NCI-H1694 (cell line): ENCODE measurements around the gene AATK.

Source experiments
- DNase-seq: peaks from one replicate; lab custom pipeline; 2025; lab: John Stamatoyannopoulos, UW

The AATK gene

DNA sequence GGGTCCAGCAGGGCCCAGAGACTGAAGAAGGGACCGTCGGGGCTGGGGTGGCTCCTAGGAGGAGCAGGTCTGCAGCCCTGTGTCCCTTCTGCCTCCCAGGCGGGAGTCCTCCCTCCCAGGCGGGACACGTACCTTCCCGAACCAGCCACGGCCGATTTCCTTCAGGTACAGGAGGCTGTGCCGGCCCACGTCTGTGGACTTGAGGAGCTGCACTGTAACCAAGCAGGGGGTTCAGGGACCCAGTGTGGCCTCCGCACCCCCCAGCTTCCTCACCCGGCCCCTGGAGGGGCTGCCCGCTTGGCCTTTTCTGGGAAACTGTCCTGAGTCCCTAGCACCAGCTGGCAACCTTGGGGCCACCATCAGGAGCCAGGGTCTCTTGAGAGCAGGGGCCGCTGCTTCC lies 37.7 kb downstream of the AATK start:
- no peak for DNase-seq

DNA sequence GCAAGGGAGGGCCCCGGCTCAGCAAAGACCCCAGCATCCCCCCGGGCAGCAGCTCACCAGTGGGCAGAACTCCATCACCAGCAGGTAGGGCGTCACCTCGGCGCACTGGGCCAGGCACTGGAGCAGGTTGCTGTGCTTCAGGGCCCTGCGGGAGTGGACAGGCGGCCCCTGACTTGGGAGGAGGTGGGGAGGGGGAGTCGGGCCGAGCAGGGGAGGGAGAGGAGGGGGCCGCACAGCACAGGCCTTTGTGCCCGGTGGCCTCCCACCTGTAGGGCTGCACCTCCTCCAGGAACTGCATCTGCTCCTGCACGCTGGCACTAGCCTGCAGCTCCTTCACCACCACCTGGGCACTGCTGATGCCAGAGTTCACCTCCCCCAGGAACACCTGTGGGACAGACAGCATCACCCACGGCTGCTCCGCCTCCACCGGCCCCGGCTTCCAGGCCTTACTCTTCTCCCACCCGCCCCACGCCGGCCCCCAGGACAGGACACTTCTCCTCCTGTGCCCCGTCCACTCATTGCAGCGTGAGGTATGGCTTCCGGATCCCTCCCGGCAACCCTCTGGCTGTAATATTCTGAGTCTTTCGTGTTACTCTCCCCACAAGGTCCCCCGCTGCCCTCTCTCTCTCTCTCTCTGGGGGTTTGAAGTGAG lies 38.4 kb downstream of the AATK start:
- DNase-seq: no peak

DNA sequence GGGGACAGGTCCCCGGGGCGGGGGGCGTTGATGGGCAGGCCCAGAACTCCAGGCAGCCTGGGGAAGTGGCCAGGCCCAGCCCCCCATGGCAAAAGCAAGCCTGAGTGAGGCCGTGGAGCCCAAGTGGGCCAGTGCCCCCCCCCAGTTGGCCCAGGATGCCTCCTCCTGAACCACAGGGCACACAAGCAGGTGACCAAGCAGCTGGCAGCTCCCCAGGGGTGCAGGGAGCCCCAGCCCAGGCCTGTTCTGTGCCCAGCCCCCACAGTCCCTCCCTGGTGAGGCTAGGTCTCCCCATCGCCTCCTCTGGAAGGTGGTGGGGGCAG lies 38.9 kb downstream of the AATK start:
- DNase-seq: no peak

DNA sequence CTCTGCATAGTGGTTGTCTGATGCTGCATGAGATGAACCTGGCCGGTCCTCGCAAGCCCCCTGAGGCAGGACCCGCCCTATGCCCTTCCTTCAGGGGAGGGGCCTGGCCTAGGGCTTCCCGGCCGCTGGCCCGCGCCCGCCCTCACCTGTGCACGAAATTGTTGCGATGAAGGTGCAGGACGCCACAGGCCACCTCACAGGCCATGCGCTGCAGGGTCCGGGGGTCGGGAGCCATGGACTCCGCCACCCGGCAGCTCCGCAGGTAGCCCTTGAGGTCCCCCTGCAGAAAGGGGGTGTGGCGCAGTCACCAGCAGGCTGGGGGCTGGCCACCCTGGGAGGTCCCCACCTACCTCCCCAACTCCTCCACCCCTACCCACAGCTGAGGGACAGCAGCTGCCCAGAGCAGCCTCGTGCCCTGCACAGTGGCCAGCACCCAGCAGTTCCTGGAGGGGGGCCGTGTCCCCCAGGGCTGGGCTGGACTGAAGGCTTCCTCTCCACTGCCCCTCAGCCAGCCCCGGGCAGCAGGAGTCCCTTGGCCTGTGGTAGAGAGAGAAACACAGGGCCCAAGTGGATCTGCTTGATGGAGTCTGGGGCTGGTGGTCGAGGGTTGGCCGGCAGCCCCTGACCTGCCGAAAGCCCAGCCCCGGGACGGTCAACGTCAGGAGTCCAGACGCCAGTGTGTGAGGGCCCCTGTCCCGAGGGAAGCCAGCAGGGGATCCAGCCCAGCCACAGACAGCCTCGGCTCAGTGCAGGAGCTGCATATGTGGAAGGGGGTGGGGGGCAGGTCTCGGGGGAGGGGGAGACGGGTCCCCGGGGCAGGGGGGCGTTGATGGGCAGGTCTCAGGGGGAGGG lies 39.5 kb downstream of the AATK start:
- DNase-seq: no peak

DNA sequence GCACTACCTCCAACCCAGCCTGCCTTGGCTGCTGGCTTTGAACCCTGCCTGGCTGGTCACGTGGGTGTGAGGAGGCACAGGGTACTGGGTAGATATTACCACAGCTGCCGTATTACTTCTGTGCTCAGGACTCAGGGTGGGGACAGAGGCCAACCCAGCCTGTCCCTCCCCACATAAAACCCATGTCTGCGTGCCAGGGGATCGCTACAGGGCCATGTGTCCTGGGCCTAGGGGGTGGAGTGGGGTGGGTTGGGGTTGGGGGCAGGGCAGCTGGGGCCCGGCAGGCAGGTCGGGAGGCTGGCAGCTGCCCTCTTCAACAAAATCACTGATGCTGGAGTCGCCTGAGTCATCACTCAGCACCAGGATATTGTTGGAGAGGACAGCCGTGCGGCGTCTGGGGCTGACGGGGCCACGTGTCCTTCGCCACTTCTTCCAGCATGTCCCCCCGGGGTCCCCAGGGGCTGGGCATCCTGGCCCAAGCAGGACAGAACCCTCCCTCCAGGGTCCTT lies 40.4 kb downstream of the AATK start:
- DNase-seq: no peak

DNA sequence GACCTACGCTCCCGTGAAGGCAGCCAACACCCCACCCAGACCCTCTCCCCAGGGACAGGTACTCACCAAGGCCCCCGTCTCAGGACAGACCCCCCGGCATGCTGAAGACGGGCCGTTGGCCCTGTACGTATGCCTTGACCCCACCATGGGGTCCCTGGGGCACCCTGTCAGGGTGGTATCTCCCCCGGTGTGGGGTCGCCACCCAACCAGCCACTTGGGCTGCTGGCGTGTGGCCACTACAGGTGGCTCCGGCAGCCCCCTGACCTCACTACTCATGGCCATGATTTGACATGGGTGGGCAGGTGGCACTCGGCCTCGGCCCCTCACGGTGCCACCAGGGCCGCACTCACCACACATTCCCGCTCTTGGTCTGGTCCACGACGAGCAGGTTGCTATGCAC lies 41.6 kb downstream of the AATK start:
- no peak for DNase-seq

DNA sequence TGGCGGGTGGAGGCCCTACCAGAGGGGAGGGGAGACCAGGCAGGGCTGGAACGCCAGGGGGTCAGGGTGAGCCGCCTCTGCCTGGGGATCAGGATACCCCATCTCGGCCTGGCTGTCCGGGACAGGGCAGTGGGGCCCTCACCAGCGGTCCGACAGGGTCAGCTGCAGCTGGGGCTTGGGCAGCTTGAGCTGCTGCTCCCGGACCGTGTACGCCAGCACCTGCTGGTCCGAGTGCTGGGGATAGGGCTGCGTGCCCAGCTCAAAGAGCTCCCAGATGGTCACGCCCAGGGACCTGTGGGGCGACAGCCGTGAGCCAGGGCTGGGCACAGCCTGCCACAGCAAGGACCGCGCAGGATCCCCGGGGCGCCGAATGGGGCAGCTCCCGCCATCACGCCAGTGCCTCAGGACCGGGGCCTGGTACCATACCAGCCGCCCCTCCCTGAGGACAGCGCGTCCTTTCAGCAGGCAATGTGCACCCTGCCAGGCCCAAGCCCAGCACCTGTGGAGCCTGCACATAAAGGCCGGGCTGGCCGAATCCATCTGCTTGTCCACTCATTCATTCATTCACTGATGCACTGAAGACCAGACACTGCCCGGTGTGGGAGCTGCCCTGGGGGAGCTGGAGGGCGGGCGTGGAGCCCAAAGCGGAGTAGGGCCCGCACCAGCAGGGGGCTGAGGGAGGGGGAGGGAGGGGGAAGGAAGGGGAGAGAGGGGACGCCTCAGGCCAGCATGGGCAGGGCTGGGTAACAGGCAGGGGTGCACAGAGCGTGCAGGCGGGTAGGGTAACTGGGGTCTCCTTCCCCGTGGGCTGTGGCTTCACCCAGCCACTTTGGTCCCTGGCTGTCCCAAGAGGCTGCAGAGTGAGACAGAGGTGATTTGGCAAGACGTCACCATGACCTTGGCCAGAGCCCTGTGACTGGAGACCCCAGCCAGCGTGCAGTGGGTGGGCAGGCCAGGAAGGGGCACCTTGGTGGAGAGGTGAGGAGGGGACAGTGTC lies 42.7 kb downstream of the AATK start:
- DNase-seq: no peak

DNA sequence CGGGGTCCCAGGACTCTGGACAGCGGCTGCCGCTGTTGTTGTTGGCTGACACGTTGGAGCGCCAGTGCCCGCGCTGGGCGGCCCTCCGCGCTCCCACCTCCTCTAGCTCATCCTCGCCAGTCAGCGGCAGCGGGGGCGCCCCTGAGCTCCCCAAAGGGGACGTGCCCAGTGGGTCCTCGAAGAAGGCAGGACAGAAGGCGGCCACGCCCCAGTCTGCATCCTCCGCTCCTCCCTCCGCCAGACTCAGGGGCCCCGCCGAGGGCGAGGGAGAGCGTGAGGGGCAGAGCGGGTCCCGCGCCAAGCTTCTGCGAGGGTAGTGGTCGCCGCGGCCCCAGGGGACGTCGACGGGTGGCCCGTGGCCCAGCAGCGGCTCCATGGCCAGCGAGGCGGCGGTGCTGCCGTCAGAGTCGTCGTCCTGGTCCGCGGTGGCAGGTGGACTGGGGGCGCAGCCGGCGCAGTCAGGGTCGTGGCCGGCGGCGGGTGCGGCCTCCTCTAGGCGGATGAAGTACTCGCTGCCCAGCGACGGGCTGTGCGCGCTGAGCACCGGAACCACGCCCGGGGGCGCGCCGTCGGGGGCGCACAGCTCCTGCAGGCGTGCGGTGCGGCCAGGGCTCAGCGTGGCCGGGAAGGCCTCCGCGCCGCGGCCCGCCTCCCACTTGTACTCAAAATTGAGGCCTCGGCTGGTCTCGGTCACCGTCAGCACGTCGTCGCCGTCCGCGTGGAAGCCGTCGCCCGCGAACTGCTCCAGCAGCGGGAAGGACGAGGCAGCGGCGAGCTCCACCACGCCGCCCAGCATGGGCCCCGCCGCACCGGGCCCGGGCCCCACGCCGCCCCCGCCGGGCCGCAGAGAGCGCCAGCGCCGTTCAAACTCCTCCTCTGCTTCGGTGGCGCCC lies 43.9 kb downstream of the AATK start:
- no peak for DNase-seq

DNA sequence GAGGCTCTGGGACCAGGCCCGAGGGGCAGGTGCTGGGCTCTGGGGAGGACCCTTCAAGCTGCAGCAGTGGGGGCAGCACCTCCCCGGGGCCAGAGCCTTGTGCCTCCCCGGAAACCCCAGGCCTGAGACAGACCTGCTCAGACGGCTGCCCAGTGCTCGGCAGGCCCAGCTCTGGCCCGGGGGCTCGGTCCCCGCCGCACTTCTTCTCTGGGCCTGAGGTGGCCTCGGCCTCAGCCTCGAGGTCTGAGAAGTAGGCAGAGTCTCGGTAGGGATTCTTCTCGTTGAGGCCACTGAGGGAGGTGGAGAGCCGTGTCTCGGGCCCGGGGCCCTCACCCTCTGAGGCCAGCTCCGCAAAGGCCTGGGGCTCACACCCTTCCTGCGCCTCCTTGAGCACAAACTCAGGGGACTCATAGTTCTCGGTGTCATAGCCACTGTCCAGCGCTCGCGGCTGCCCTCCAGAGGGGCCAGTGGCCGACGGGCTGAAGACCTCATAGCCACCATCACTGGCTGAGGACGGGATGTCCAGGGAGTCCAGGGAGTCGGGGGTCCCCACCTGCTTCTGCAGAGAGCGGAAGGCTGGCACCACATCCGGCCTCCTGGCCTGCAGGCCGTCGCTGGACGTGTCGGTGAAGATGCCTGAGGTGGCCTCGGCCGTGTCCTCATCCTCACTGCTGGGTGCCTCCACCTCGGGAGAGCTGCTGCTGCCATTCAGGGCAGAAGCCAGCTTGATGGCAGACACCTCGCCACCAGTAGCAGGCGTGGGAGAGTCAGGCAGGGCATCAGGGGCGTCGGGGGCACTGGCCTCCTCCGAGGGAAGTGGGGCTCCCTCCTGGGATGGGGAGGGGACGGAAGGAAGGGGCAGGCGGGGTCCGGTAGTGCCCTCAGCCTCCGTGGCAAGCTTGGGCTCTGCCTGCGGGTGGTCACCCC lies 45.1 kb downstream of the AATK start:
- DNase-seq: no peak

DNA sequence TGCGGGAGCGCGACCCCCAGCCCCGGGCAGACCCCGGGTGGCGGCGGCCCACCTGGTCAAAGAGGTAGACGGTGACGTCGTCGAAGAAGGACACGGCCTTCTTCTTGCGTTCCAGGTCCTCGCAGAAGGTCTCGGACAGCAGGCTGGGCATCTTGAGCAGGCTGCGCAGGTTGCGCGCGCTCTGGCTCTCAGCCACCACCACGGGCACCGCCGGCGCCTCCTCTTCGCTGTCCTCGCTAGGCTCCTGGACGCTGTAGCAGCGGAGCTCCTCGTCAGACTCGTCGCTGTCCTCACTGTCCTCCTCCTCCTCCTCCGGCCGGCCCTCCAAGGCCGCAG lies 45.9 kb downstream of the AATK start:
- no peak for DNase-seq

DNA sequence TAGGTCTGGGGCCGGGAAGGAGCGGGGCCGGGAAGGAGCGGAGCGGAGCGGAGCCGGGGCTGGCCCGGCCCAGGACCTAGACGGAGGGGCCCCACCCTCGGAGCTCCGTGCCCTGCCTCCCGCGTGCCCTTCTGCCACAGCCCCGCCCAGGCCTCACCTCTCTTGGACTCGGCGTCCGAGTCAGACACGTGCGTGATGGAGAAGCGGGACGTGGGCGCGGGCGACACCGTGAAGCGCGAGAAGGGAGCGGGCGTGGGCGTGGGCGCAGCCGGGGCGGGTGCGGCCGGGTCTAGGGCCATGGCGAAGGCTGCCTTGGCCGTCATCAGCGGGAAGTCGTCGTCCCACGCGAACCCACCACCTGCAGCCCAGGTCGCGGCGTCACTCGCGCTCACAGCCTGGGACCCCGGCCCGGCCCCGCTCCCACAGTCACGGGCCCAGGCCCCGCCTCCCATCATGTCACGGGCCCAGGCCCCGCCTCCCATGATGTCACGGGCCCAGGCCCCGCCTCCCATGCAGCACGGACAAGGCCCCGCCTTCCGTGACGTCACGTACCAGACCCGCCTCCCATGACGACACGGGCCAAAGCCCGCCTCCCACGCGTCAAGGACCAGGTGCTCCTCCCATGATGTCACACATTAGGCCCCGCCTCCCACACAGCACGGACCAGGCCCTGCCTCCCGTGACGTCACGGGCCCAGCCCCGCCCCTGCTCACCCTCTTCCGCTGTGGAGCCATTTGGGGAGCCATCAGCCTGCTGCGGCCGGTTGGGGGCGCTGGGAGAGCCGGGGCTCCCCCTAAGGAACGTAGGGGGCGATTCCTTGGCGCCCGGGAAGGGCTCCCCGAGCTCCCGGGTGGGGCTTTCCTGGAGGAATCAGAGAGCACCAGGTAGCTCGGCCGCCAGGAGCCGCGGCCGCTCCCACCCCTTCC lies 46.5 kb downstream of the AATK start:
- DNase-seq: no peak

DNA sequence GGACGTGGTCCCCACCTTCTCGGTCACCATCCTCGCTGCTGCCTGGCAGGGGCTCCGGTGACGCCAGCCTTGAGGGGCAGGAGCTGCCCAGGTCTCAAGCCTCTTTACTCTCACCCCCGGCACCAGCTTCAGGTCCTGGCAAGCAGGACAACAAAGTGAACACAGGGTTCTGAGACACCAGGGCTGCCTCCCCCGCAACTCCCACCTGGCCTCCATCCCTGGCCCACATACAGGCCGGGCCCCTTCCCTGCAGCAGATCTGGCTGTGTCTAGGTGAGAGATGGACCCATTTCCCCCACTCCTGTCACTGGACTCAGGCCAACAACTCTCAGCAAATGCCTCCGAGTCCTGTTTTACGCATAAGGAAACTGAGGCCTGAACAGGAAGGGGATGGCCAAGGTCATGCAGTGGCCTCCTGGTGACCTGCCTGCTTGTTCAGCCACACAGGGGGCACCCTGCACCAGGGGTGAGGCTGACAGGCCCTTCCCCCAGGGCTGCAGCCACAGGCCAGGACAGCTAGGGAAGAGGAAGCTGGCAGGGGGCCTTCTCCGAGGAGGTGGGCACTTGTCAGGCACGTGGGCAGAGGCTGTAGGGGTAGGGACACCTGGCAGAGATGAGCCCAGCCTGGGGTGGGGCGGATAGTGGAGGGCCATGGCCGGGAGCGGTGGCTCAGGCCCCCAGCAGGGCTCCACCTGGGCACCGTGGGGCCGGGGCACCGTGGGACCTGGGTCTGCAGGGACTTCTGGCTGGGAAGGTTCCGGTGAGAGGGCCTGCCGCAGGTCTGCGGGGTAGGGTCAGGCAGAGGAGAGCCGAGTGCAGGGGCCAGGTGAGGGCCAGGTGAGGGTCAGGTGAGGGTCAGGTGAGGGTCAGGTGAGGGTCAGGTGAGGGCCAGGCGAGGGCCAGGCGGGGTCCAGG lies 47.5 kb downstream of the AATK start:
- DNase-seq: no peak

DNA sequence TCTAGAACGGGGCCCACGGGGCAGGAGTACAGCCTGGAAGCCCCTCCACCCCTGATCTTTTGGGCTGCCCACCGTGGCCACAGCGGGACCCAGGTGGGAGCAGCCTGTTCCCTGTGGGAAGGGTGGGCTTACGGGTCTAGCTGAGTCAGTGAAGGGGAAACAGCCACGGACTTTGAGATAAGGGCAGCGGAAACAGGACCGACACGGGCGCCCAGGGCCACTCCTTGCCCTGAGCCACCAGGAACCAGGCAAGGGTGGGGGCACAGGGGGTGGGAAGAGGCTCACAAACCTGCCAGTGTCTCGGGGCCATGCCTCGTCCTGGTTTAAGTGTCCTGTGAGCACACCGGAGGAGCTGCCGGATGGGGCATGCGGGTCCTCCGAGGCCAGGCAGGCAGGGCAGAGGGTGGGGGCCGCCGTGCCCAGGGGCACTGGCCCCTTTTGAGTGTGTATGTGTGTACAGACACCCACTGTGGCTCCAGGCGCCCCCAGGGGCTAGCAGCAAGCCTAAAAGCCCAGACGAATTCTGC lies 48.3 kb downstream of the AATK start:
- no peak for DNase-seq

DNA sequence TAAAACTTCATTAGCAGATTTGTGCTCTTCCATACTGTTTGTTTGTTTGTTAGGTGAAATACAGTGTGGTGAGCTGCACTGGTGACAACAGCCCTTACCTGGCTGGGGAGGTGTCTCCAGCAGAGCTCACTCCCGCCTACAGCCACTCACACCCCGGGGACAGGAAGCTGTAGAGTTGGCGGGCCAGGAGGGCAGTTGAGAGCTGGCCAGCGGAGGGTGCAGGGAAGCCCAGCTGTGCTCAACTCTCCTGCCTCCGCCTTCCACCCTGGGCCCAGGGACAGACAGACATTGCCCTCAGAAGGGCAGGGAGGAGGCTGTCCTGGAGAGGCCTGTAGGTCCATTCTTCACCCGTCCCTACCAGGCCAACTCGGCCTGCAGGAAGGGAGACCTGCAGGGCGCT lies 49.3 kb downstream of the AATK start:
- no peak for DNase-seq

DNA sequence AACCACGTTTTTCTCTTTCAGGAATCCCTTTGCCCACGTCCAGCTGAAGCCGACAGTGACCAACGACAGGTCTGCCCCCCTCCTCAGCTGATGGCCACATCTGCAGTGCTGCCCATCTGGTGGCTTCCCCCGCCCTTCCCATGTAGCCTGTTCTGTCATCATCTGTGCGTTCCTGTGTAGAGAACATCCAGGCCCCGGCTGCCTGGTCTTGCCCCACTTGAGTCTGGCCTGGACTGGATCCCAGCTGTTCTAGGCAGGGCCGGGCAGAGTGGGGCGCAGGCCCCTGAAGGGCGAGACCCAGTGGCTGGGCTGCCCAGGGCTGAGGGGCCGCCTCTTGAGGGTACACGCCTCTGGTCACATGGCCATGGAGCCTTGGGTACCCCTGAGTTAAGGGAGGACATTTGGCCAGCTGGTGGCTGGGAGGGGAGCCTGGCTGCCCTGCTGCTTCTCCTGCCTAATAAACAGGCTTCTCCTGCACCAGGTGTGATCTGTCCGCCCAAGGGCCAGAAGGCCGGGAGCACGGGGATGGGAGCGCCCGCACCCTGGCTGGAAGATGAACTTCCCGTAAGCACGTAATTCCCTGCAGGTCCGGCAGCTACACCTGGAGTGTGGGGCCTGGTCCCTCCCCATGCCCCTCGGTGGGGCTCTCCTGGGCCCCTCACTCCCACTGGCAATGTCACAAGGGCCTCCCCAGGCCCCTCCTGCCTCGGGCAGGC lies 50.1 kb downstream of the AATK start:
- DNase-seq: no peak

DNA sequence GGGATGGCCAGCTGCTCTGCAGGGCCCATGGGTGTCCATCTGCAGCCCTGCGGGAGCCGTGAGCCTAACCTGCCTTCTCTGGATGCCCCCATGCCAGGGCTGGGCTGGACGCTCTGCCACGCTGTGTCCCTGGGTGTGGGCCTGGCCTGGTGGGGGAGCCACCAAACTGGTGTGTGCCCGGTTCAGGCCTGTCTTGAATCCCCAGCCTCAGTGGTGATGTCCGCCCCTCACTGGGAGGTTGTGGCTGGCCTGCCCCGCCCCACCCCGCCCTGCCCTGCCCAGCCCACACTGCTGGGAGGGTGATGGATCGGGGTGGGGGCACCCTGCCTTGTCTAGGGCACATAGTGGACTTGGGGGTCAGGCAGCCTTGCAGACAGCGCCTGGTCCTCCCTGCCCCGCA lies 50.8 kb downstream of the AATK start:
- DNase-seq: no peak

DNA sequence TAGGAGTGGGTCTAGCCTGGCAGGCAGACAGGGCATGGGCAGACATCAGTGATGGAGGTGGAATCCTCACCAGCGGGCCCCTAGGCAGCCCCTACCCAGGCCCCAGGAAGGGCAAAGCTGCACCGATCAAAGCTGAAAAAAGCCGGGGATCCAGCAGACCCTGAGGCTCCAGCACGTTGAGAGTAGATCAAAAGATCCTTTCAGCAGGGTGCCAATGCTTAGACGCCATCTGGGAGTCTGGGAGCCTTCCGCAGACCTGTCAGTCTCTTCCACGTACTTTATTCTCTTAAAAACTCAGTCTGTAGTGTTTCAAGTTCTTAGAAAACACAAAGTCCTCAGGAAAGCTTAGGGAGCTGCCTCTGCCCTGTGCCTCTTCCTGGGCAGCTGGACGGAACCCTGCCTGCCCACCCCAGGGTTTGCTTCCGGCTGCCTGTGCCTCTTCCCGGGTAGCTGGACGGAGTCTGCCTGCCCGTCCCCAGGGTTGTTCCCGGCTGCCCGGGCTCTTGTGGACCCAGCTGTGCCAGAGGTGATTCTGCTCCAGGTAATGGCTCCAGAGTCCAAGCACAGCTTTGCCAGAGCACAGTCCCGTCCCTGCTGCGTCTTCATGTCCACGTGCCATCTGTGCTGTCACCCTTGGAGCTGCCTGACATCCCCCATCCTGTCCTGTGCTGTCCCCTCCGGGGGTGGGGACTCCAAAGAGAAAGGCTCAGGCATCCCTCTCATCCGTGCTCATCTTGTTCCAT lies 51.5 kb downstream of the AATK start:
- DNase-seq: no peak
